HepG2 (cell line): Measurements from ENCODE around the gene P2RX3. TPM values are rescaled to one million over a fixed set of nuclear protein-coding genes. Genes with fewer than 3 reads are reported as not detected.

ENCODE experiments used
- CHD4 ChIP-seq: fragments of 200-600 bp; sonication (generic); IDR thresholded peaks from 2 replicates; pipeline ENCODE4 v1.7.0; 2017; ENCODE audit warnings: mild to moderate bottlenecking, low read length, borderline replicate concordance
- ELF4 ChIP-seq: sonication (generic); formaldehyde crosslinking; IDR thresholded peaks from 2 replicates; pipeline ENCODE4 v1.5.0; 2020; ENCODE audit warnings: missing genetic modification reagents, mild to moderate bottlenecking, moderate library complexity, borderline replicate concordance
- FOXM1 ChIP-seq: sonication (generic); formaldehyde crosslinking; IDR thresholded peaks from 2 replicates; pipeline ENCODE4 v1.5.0; 2020; ENCODE audit warnings: missing genetic modification reagents
- LBX2 ChIP-seq: sonication (generic); formaldehyde crosslinking; IDR thresholded peaks from 2 replicates; pipeline ENCODE4 v1.5.0; 2020; ENCODE audit warnings: missing genetic modification reagents, mild to moderate bottlenecking, borderline replicate concordance
- NCOA2 ChIP-seq: sonication (generic); formaldehyde crosslinking; IDR thresholded peaks from 2 replicates; pipeline ENCODE4 v1.8.0; 2022; ENCODE audit warnings: inconsistent platforms
- NR2F1 ChIP-seq, 2 experiments: fragments of 450-650 bp in 1 of 2; formaldehyde crosslinking in 1 of 2; IDR thresholded peaks; 2 replicates each; pipeline versions ENCODE4 v1.5.0 to v1.6.1; 2016 to 2020; ENCODE audit warnings: mild to moderate bottlenecking in 1 of 2, missing compliant biosample characterization in 1 of 2, missing genetic modification reagents in 1 of 2, moderate library complexity in 1 of 2
- RFXANK ChIP-seq: IDR thresholded peaks from 2 replicates; pipeline ENCODE4 v1.6.1; 2016
- STAG1 ChIP-seq: sonication (generic); formaldehyde crosslinking; IDR thresholded peaks from 2 replicates; pipeline ENCODE4 v1.4.0; 2020; ENCODE audit warnings: missing genetic modification reagents
- TBL1XR1 ChIP-seq: fragments of 150-350 bp; IDR thresholded peaks from 2 replicates; pipeline ENCODE4 v1.6.1; 2014; ENCODE audit warnings: borderline replicate concordance, low read length; ENCODE audit not compliant: partially characterized antibody
- ZFP90 ChIP-seq: sonication (generic); formaldehyde crosslinking; IDR thresholded peaks from 2 replicates; pipeline ENCODE4 v1.8.0; 2022; ENCODE audit warnings: missing genetic modification reagents, mild to moderate bottlenecking, inconsistent platforms, borderline replicate concordance
- ZHX1 ChIP-seq: sonication (generic); formaldehyde crosslinking; IDR thresholded peaks from 2 replicates; pipeline ENCODE4 v1.8.1; 2022; ENCODE audit warnings: low read depth, mild to moderate bottlenecking, missing genetic modification reagents
- ZNF20 ChIP-seq: sonication (generic); formaldehyde crosslinking; IDR thresholded peaks from 2 replicates; pipeline ENCODE4 v1.4.0; 2020; ENCODE audit warnings: mild to moderate bottlenecking, moderate library complexity, missing genetic modification reagents
- ZNF30 ChIP-seq: sonication (generic); formaldehyde crosslinking; IDR thresholded peaks from 2 replicates; pipeline ENCODE4 v1.5.0; 2020; ENCODE audit warnings: mild to moderate bottlenecking, missing genetic modification reagents
- ZNF549 ChIP-seq: sonication (generic); formaldehyde crosslinking; IDR thresholded peaks from 2 replicates; pipeline ENCODE4 v1.5.0; 2020; ENCODE audit warnings: missing genetic modification reagents
- ZNF616 ChIP-seq: sonication (generic); formaldehyde crosslinking; IDR thresholded peaks from 2 replicates; pipeline ENCODE4 v1.5.0; 2020; ENCODE audit warnings: low read depth, mild to moderate bottlenecking, missing genetic modification reagents
- ZNF746 ChIP-seq: sonication (generic); formaldehyde crosslinking; IDR thresholded peaks from 2 replicates; pipeline ENCODE4 v1.8.0; 2022; ENCODE audit warnings: mild to moderate bottlenecking, missing genetic modification reagents
- ZNF776 ChIP-seq: sonication (generic); formaldehyde crosslinking; IDR thresholded peaks from 2 replicates; pipeline ENCODE4 v1.4.0; 2020; ENCODE audit warnings: mild to moderate bottlenecking, missing genetic modification reagents
- ZNF878 ChIP-seq: sonication (generic); formaldehyde crosslinking; IDR thresholded peaks from 2 replicates; pipeline ENCODE4 v1.8.1; 2023; ENCODE audit warnings: mild to moderate bottlenecking, missing genetic modification reagents, moderate library complexity
- polyA plus RNA-seq, 8 experiments: library from polyadenylated mRNA; depleted of rRNA in 3 of 8; stranded (reverse) in 7 of 8; unstranded in 1 of 8; fragments of >200 nt; fragmentation: Illumina TruSeq in 4 of 8; extraction: Trizol in 4 of 8; gene quantifications; 2 replicates each; pipeline versions ENCODE4 v1.2.1 to v1.2.3, GENCODE V29; 2011 to 2016; ENCODE audit warnings: low read depth in 4 of 8, missing spikeins in 1 of 8, mixed read lengths in 1 of 8; ENCODE audit not compliant: insufficient read depth in 1 of 8
- total RNA-seq, 5 experiments: library from RNA; depleted of rRNA; stranded (reverse); fragments of >200 nt; fragmentation: Illumina TruSeq; extraction: Trizol; gene quantifications; 2 replicates each; pipeline ENCODE4 v1.2.3, GENCODE V29; 2016; ENCODE audit warnings: low read depth in 1 of 5
- TF ChIP-seq, protein P1 (sequence below): sonication (generic); formaldehyde crosslinking; IDR thresholded peaks from 2 replicates; pipeline ENCODE4 v1.4.0; 2020; ENCODE audit warnings: missing genetic modification reagents, low read depth, mild to moderate bottlenecking, borderline replicate concordance
- TF ChIP-seq, protein P2 (sequence below): sonication (generic); formaldehyde crosslinking; IDR thresholded peaks from 2 replicates; pipeline ENCODE4 v1.4.0; 2020; ENCODE audit warnings: mild to moderate bottlenecking, low read depth, missing genetic modification reagents
- TF ChIP-seq, protein P3 (sequence below): sonication (generic); formaldehyde crosslinking; IDR thresholded peaks from 2 replicates; pipeline ENCODE4 v1.5.0; 2020; ENCODE audit warnings: mild to moderate bottlenecking, missing genetic modification reagents

Gene P2RX3
- total and polyA plus RNA-seq, 2 of the 13 experiments (the other 11 are each of a cell fraction or from before 2014, with no cell fraction given), result 0.08 TPM; not detected in 1

- TF ChIP-seq ZHX1 (no peak), ZNF746 (CRISPR knock-in tag) (no peak), CHD4 (no peak), RFXANK (no peak), ELF4 (CRISPR knock-in tag) (no peak), ZNF878 (CRISPR knock-in tag) (no peak), ZFP90 (CRISPR knock-in tag) (no peak), FOXM1 (CRISPR knock-in tag) (no peak), ZNF616 (CRISPR knock-in tag) (no peak), STAG1 (0 out of 2 replicates have a peak, but pooled peaks have one; percentile 4), ZNF30 (no peak), NR2F1 (CRISPR knock-in tag; IDR thresholded peaks at IDR 0.05) (no peak), TBL1XR1 (no peak), LBX2 (CRISPR knock-in tag) (no peak), NCOA2 (CRISPR knock-in tag) (peak; percentile 47), ZNF776 (CRISPR knock-in tag) (no peak), ZNF20 (CRISPR knock-in tag) (no peak), ZNF549 (CRISPR knock-in tag) (no peak)
- TF ChIP-seq, protein P1, sequence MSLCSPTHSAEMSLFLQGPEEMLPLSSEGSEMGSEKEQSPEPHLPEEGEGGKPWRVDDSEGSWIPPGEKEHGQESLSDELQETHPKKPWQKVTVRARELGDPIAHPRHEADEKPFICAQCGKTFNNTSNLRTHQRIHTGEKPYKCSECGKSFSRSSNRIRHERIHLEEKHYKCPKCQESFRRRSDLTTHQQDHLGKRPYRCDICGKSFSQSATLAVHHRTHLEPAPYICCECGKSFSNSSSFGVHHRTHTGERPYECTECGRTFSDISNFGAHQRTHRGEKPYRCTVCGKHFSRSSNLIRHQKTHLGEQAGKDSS (CRISPR knock-in tag), result no peak
- TF ChIP-seq, protein P2, sequence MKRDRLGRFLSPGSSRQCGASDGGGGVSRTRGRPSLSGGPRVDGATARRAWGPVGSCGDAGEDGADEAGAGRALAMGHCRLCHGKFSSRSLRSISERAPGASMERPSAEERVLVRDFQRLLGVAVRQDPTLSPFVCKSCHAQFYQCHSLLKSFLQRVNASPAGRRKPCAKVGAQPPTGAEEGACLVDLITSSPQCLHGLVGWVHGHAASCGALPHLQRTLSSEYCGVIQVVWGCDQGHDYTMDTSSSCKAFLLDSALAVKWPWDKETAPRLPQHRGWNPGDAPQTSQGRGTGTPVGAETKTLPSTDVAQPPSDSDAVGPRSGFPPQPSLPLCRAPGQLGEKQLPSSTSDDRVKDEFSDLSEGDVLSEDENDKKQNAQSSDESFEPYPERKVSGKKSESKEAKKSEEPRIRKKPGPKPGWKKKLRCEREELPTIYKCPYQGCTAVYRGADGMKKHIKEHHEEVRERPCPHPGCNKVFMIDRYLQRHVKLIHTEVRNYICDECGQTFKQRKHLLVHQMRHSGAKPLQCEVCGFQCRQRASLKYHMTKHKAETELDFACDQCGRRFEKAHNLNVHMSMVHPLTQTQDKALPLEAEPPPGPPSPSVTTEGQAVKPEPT, result no peak
- TF ChIP-seq, protein P3, sequence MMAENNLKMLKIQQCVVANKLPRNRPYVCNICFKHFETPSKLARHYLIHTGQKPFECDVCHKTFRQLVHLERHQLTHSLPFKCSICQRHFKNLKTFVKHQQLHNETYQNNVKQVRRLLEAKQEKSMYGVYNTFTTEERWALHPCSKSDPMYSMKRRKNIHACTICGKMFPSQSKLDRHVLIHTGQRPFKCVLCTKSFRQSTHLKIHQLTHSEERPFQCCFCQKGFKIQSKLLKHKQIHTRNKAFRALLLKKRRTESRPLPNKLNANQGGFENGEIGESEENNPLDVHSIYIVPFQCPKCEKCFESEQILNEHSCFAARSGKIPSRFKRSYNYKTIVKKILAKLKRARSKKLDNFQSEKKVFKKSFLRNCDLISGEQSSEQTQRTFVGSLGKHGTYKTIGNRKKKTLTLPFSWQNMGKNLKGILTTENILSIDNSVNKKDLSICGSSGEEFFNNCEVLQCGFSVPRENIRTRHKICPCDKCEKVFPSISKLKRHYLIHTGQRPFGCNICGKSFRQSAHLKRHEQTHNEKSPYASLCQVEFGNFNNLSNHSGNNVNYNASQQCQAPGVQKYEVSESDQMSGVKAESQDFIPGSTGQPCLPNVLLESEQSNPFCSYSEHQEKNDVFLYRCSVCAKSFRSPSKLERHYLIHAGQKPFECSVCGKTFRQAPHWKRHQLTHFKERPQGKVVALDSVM, result no peak
Measured at GRCh38 chr11:57399972-57400578, 61.9 kb downstream of the P2RX3 start (continued).
